Stromal cell of bone marrow (primary cell): ENCODE data around the gene HIPK2.

Source experiments
- DNase-seq: peaks from one replicate; pipeline ENCODE4 v3.0.0-alpha.2; 2012; ENCODE audit warnings: low read depth

HIPK2 gene

GRCh38 chr7:139733751-139734150 lies 44.0 kb downstream of the HIPK2 start:
- DNase-seq = no peak

GRCh38 chr7:139732471-139733167 lies 45.2 kb downstream of the HIPK2 start:
- no peak for DNase-seq

GRCh38 chr7:139731802-139732470 lies 45.9 kb downstream of the HIPK2 start:
- peak; percentile 70 for DNase-seq

- no peak for DNase-seq
These were observed 46.8 kb downstream of the HIPK2 start for GRCh38 chr7:139730746-139731612.

- no peak for DNase-seq
These were observed 49.6 kb downstream of the HIPK2 start for GRCh38 chr7:139728203-139728602.

- peak; percentile 60 for DNase-seq
These were observed 50.6 kb downstream of the HIPK2 start for GRCh38 chr7:139727151-139727705.

- no peak for DNase-seq
These were observed 51.3 kb downstream of the HIPK2 start for GRCh38 chr7:139726485-139726869.

- DNase-seq = no peak
These were observed 51.8 kb downstream of the HIPK2 start for GRCh38 chr7:139725858-139726484.

GRCh38 chr7:139725077-139725476 lies 52.7 kb downstream of the HIPK2 start:
- peak; percentile 72 for DNase-seq

- DNase-seq = no peak
These were observed 55.2 kb downstream of the HIPK2 start for GRCh38 chr7:139722604-139723003.

GRCh38 chr7:139721821-139722220 lies 56.0 kb downstream of the HIPK2 start:
- DNase-seq = no peak

GRCh38 chr7:139721417-139721816 lies 56.4 kb downstream of the HIPK2 start:
- no peak for DNase-seq

GRCh38 chr7:139720705-139721231 lies 57.0 kb downstream of the HIPK2 start:
- peak; percentile 67 for DNase-seq

- no peak for DNase-seq
These were observed 57.6 kb downstream of the HIPK2 start for GRCh38 chr7:139720186-139720585.

GRCh38 chr7:139718859-139719258 lies 58.9 kb downstream of the HIPK2 start:
- no peak for DNase-seq

- DNase-seq = no peak
These were observed 59.7 kb downstream of the HIPK2 start for GRCh38 chr7:139718141-139718540.

GRCh38 chr7:139716156-139716942 lies 61.4 kb downstream of the HIPK2 start:
- DNase-seq = no peak

- DNase-seq = no peak
These were observed 62.5 kb downstream of the HIPK2 start for GRCh38 chr7:139715194-139715815.

GRCh38 chr7:139714163-139714901 lies 63.5 kb downstream of the HIPK2 start:
- DNase-seq = no peak
